Measurements from ENCODE around the gene R3HDML.

DNA sequence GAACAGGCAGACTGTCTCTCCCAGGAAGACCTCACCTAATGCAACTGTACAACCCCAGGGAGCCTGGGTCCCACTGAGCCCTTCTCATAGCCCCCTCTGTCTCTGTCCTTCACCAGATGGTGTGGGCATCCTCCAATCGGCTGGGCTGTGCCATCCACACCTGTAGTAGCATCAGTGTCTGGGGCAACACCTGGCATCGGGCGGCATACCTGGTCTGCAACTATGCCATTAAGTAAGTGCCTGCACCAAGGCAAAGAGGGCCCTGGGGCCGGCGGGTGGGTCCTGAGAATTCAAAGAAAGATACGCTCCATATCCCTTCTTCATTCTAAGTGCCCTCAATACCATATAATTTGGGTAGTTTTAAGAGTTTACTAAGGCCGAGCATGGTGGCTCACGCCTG is 8.3 kb downstream of the R3HDML start:
- TF ChIP-seq, protein P1, sequence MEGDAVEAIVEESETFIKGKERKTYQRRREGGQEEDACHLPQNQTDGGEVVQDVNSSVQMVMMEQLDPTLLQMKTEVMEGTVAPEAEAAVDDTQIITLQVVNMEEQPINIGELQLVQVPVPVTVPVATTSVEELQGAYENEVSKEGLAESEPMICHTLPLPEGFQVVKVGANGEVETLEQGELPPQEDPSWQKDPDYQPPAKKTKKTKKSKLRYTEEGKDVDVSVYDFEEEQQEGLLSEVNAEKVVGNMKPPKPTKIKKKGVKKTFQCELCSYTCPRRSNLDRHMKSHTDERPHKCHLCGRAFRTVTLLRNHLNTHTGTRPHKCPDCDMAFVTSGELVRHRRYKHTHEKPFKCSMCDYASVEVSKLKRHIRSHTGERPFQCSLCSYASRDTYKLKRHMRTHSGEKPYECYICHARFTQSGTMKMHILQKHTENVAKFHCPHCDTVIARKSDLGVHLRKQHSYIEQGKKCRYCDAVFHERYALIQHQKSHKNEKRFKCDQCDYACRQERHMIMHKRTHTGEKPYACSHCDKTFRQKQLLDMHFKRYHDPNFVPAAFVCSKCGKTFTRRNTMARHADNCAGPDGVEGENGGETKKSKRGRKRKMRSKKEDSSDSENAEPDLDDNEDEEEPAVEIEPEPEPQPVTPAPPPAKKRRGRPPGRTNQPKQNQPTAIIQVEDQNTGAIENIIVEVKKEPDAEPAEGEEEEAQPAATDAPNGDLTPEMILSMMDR (IDR thresholded peaks at IDR 0.05), result no peak
- no peak for TF ChIP-seq EZH2 (IDR thresholded peaks at IDR 0.05)

All from neural progenitor cell (in vitro differentiated cells).